GM12878 (cell line): Measurements from ENCODE around the gene CPNE4. TPM values are rescaled to one million over a fixed set of nuclear protein-coding genes. Genes with fewer than 3 reads are reported as not detected.

ENCODE experiments used
- ATAC-seq: fragments of 200-7000 bp; cut with Tn5 transposase; 3 replicates; pipeline ENCODE4 v1.9.1; 2020; ENCODE audit warnings: mild to moderate bottlenecking, moderate library complexity
- BruUV-seq: library from RNA; stranded (reverse); fragments of 400-500 nt; replicated peaks from 2 replicates; lab custom pipeline; 2021; lab: Mats Ljungman, UMichigan
- CTCF ChIA-PET: fragments of 300-600 bp; sonication (Branson Sonifier 250); formaldehyde crosslinking; extraction: SDS; loops from one replicate; lab custom pipeline; 2021; ENCODE audit warnings: inconsistent platforms; lab: Yijun Ruan, JAX
- POLR2A ChIA-PET: fragments of 350-600 bp; formaldehyde crosslinking; extraction: SDS; loops from one replicate; lab custom pipeline; 2021; ENCODE audit warnings: inconsistent platforms; lab: Charles Lee
- RAD21 ChIA-PET: fragments of 300-600 bp; sonication (Branson Sonifier 250); formaldehyde crosslinking; loops from one replicate; lab custom pipeline; 2023; ENCODE audit warnings: antibody characterized with exemption; ENCODE audit not compliant: unreplicated experiment; lab: Charles Lee
- SMC1A ChIA-PET: fragments of 300-600 bp; sonication (Branson Sonifier 250); formaldehyde crosslinking; loops from one replicate; lab custom pipeline; 2023; ENCODE audit not compliant: unreplicated experiment, uncharacterized antibody; lab: Charles Lee
- DNase-seq: peaks from one replicate; pipeline ENCODE4 v3.0.0-alpha.2; 2011; ENCODE audit warnings: low read depth, low spot score
- FAIRE-seq: peaks from 3 replicates; lab custom pipeline; 2011; peaks lifted over from hg19 to GRCh38; lab: Jason Lieb, UNC
- H2AFZ ChIP-seq: 2 replicates; pipeline ENCODE4 v1.6.0; 2011; ENCODE audit warnings: low read depth, low read length, control low read depth; ENCODE audit not compliant: control insufficient read depth
- H3K27ac ChIP-seq: 2 replicates; pipeline ENCODE4 v1.5.1; 2011; ENCODE audit warnings: control low read depth; ENCODE audit not compliant: control insufficient read depth, insufficient read depth
- H3K27me3 ChIP-seq, 2 experiments: replicated peaks in 1 of 2; 2 replicates each; pipeline versions ENCODE4 v1.6.0 to v1.6.1; 2011; ENCODE audit warnings: low read length in 1 of 2; ENCODE audit not compliant: control insufficient read depth in 2 of 2, insufficient read depth in 2 of 2
- H3K36me3 ChIP-seq, 2 experiments: 2 replicates each; pipeline ENCODE4 v1.5.1; 2011; ENCODE audit warnings: low read length in 1 of 2; ENCODE audit not compliant: control insufficient read depth in 2 of 2, insufficient read depth in 2 of 2
- H3K4me1 ChIP-seq: 2 replicates; pipeline ENCODE4 v1.6.1; 2011; ENCODE audit warnings: mild to moderate bottlenecking, low read length, moderate library complexity, mixed read lengths; ENCODE audit not compliant: control insufficient read depth, insufficient read depth
- H3K4me2 ChIP-seq: 2 replicates; pipeline ENCODE4 v1.6.0; 2011; ENCODE audit warnings: control low read depth; ENCODE audit not compliant: control insufficient read depth, insufficient read depth
- H3K4me3 ChIP-seq: fragments of 200-600 bp; sonication (generic); 2 replicates; pipeline ENCODE4 v1.5.1; 2016
- H3K79me2 ChIP-seq: 2 replicates; pipeline ENCODE4 v1.6.0; 2011; ENCODE audit warnings: low read length; ENCODE audit not compliant: control insufficient read depth, insufficient read depth
- H3K9ac ChIP-seq: 2 replicates; pipeline ENCODE4 v1.8.0; 2011; ENCODE audit warnings: low read length, control low read depth, mixed read lengths; ENCODE audit not compliant: control insufficient read depth, insufficient read depth
- H3K9me3 ChIP-seq: replicated peaks from 3 replicates; pipeline ENCODE4 v1.5.1; 2011; ENCODE audit warnings: mild to moderate bottlenecking, low read length; ENCODE audit not compliant: control insufficient read depth, insufficient read depth
- H4K20me1 ChIP-seq: 2 replicates; pipeline ENCODE4 v1.6.0; 2011; ENCODE audit not compliant: control insufficient read depth, insufficient read depth
- BCL11A ChIP-seq: IDR thresholded peaks from 2 replicates; pipeline ENCODE4 v1.6.1; 2011; ENCODE audit warnings: low read depth, low read length
- IRF4 ChIP-seq: IDR thresholded peaks from 2 replicates; pipeline ENCODE4 v1.6.1; 2011; ENCODE audit warnings: low read depth, low read length
- SIX5 ChIP-seq: IDR thresholded peaks from 2 replicates; pipeline ENCODE4 v1.6.1; 2011; ENCODE audit warnings: mild to moderate bottlenecking, low read depth, low read length, moderate library complexity; ENCODE audit not compliant: severe bottlenecking
- SMC3 ChIP-seq: IDR thresholded peaks from 2 replicates; pipeline ENCODE4 v1.6.1; 2011; ENCODE audit warnings: low read length, improper control_type of control experiment, borderline replicate concordance
- SREBF2 ChIP-seq: IDR thresholded peaks from 2 replicates; pipeline ENCODE4 v1.6.1; 2012; ENCODE audit warnings: mild to moderate bottlenecking, low read length
- WGBS: methylation state at CpG from one replicate; pipeline ENCODE4 v1.1.6; 2016; ENCODE audit warnings: low lambda C conversion rate; ENCODE audit not compliant: insufficient replicate concordance, insufficient coverage; ENCODE audit errors: missing lambda C conversion rate; 5-methylcytosine and 5-hydroxymethylcytosine counted together
- in situ Hi-C: fragments of 300-500 bp; cut with MboI; formaldehyde crosslinking; loops from 9 replicates; pipeline ENCODE4 v1.14.3; 2018; ENCODE audit warnings: mixed read lengths
- intact Hi-C: fragments of 100-400 bp; cut with micrococcal nuclease; formaldehyde crosslinking; loops from one replicate; pipeline ENCODE4 v1.14.2; 2022; ENCODE audit not compliant: unreplicated experiment
- polyA plus RNA-seq, 11 experiments: library from polyadenylated mRNA; depleted of rRNA in 4 of 11; unstranded in 6 of 11; stranded (reverse) in 5 of 11; fragments of >200 nt; fragmentation: Nextera tagmentation in 4 of 11; fragmentation: Illumina TruSeq in 1 of 11; extraction: Ambion mirVana in 4 of 11; extraction: Trizol in 1 of 11; gene quantifications; 1 replicate in 1 of 11; 2 replicates in 10 of 11; pipeline versions ENCODE4 v1.2.1 to v1.2.3, GENCODE V29; 2011 to 2016; ENCODE audit warnings: inconsistent platforms in 2 of 11, missing spikeins in 2 of 11, low read depth in 1 of 11
- total RNA-seq, 4 experiments: library from RNA; depleted of rRNA in 3 of 4; stranded (reverse); fragments of >200 nt in 3 of 4; fragmentation: Illumina TruSeq in 1 of 4; extraction: Trizol in 1 of 4; gene quantifications; 2 replicates each; pipeline versions ENCODE4 v1.2.1 to v1.2.3, GENCODE V29; 2013 to 2021
- TF ChIP-seq, protein P1 (sequence below): fragments of 450-650 bp; IDR thresholded peaks from 2 replicates; pipeline ENCODE4 v1.6.1; 2017; ENCODE audit warnings: borderline replicate concordance
- TF ChIP-seq, protein P2 (sequence below): IDR thresholded peaks from 2 replicates; pipeline ENCODE4 v1.6.1; 2011; ENCODE audit warnings: borderline replicate concordance, low read depth, mild to moderate bottlenecking, moderate library complexity, low read length; ENCODE audit not compliant: insufficient read depth, poor library complexity, severe bottlenecking
- TF ChIP-seq, protein P3 (sequence below): fragments of 450-650 bp; IDR thresholded peaks from 2 replicates; pipeline ENCODE4 v1.6.1; 2016; ENCODE audit warnings: mild to moderate bottlenecking

CPNE4 gene
- total and polyA plus RNA-seq, 10 of the 15 experiments (the other 5 are each of a cell fraction or from before 2014, with no cell fraction given): 0.17 to 1.9 (median 0.48) TPM; not detected in 1

DNA sequence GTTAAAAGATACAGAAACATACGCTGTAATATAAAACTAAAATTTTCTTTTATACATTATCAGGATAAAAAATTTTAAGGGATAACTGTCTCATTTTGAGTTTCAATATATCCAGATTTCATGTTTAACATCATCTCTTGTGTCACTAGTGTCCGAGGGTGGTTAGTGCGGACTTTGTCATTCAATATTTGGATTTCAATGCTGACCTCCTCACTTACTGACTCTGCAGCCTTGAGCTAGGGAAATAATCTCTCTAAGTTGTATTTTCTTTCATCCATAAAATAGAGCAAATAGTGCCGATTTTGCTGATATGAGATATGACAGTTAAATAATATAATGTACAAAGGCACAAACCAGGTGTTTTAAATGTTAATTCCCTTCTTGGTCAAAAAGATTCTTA lies 203.2 kb downstream of the CPNE4 start:
- H3K36me3 ChIP-seq: no peaks in the 10 kb centered on the region
- FAIRE-seq: no peak
- no peak overlapping the region for H3K4me2 ChIP-seq
- no peak overlapping the region for H3K9ac ChIP-seq
- no peaks in the 10 kb centered on the region for H4K20me1 ChIP-seq
- no peak for DNase-seq
- POLR2A ChIA-PET: interaction anchor here (0.5 kb wide), 1 partner anchor 181 kb away, joined by 3 read pairs; no protein-coding TSS in a partner anchor
- CTCF ChIA-PET: no interaction called here
- H3K79me2 ChIP-seq: no peaks in the 10 kb centered on the region
- TF ChIP-seq, protein P1, sequence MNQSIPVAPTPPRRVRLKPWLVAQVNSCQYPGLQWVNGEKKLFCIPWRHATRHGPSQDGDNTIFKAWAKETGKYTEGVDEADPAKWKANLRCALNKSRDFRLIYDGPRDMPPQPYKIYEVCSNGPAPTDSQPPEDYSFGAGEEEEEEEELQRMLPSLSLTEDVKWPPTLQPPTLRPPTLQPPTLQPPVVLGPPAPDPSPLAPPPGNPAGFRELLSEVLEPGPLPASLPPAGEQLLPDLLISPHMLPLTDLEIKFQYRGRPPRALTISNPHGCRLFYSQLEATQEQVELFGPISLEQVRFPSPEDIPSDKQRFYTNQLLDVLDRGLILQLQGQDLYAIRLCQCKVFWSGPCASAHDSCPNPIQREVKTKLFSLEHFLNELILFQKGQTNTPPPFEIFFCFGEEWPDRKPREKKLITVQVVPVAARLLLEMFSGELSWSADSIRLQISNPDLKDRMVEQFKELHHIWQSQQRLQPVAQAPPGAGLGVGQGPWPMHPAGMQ: no peak
- TF ChIP-seq IRF4: no peak
- TF ChIP-seq, all 136 proteins: peak for 0
- ChIA-PET RAD21 (no interaction called here), SMC1A (interaction anchor here (0.8 kb wide), 1 partner anchor 36 kb away, joined by 3 read pairs; no protein-coding TSS in a partner anchor)
- 68% methylated on average over 4 of the region's 4 CpGs for WGBS
- Histone ChIP-seq H2AFZ (no peak overlapping the region), H3K27ac (no peak overlapping the region), H3K4me1 (no peaks in the 10 kb centered on the region), H3K27me3 (no peaks in the 10 kb centered on the region), H3K4me3 (no peak overlapping the region), H3K9me3 (no peaks in the 10 kb centered on the region)
- intact Hi-C loops (no loop called here), in situ Hi-C loops (no loop called here)
- BruUV-seq: no TSS peak
- no peak for ATAC-seq

DNA sequence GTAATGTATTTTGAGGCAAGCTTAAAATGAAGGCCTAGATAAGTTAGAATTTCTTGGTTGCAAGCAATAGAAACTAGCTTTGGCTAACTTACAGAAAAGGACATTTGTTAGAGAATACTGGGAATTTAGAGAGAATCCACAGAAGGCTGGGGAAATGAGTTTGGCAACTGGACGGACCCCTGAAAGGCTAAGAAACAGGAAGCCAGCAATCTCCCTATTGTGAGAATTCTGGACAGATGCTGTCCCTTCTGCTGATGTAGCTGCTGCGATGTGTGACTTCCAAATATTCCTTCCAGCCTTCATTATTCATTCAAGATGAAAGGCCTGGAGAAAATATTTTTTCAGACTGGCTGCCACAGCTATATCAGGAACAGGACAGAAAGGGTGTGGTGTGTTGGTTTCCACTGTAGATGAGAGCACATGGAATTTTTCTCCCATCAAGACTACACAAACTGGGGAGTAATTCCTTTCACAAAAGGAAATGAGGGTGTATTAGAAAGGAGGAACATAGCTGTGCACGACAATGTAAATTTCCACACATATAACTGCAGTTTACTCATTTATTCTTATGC lies 213.5 kb downstream of the CPNE4 start:
- intact Hi-C loops: no loop called here
- Histone ChIP-seq H3K4me3 (no peak overlapping the region), H3K4me1 (no peaks in the 10 kb centered on the region), H4K20me1 (no peaks in the 10 kb centered on the region), H3K9ac (no peak overlapping the region), H3K4me2 (no peak overlapping the region), H3K79me2 (no peaks in the 10 kb centered on the region), H3K36me3 (no peaks in the 10 kb centered on the region), H3K27ac (no peak overlapping the region), H3K27me3 (peaks cover 0 to 8% of the 10 kb centered on the region in 2 experiments; a peak in 2 of 4 replicates), H2AFZ (no peak overlapping the region), H3K9me3 (no peaks in the 10 kb centered on the region)
- WGBS: 12% methylated on average over 3 of the region's 3 CpGs
- no peak for DNase-seq
- SMC1A ChIA-PET: interaction anchor here (0.9 to 1.0 kb wide), 2 partner anchors 12 to 26 kb away, joined by 3 read pairs; no protein-coding TSS in a partner anchor
- CTCF ChIA-PET: interaction anchor here (0.7 to 2.5 kb wide), 2 partner anchors 26 to 178 kb away, joined by 3 to 6 read pairs; no protein-coding TSS in a partner anchor
- POLR2A ChIA-PET: no interaction called here
- in situ Hi-C loops: no loop called here
- no peak for ATAC-seq
- BruUV-seq: no TSS peak
- RAD21 ChIA-PET: no interaction called here
- no peak for FAIRE-seq
- TF ChIP-seq, protein P2, sequence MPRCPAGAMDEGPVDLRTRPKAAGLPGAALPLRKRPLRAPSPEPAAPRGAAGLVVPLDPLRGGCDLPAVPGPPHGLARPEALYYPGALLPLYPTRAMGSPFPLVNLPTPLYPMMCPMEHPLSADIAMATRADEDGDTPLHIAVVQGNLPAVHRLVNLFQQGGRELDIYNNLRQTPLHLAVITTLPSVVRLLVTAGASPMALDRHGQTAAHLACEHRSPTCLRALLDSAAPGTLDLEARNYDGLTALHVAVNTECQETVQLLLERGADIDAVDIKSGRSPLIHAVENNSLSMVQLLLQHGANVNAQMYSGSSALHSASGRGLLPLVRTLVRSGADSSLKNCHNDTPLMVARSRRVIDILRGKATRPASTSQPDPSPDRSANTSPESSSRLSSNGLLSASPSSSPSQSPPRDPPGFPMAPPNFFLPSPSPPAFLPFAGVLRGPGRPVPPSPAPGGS: no peak
- TF ChIP-seq SREBF2 (no peak), BCL11A (no peak), SMC3 (no peak), SIX5 (no peak)
- TF ChIP-seq, protein P3, sequence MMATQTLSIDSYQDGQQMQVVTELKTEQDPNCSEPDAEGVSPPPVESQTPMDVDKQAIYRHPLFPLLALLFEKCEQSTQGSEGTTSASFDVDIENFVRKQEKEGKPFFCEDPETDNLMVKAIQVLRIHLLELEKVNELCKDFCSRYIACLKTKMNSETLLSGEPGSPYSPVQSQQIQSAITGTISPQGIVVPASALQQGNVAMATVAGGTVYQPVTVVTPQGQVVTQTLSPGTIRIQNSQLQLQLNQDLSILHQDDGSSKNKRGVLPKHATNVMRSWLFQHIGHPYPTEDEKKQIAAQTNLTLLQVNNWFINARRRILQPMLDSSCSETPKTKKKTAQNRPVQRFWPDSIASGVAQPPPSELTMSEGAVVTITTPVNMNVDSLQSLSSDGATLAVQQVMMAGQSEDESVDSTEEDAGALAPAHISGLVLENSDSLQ: no peak
